Islet of Langerhans (tissue), 1 donor: ENCODE results near the gene GRXCR2.
"Not testable (repeated sequence)": the region's sequence is repeated elsewhere in the genome, so short reads cannot be mapped to it uniquely, and the experiment has no call there.

Source experiments
- FAIRE-seq: peaks from one replicate; lab custom pipeline; 2011; peaks lifted over from hg19 to GRCh38; lab: Jason Lieb, UNC

Gene GRXCR2

DNA sequence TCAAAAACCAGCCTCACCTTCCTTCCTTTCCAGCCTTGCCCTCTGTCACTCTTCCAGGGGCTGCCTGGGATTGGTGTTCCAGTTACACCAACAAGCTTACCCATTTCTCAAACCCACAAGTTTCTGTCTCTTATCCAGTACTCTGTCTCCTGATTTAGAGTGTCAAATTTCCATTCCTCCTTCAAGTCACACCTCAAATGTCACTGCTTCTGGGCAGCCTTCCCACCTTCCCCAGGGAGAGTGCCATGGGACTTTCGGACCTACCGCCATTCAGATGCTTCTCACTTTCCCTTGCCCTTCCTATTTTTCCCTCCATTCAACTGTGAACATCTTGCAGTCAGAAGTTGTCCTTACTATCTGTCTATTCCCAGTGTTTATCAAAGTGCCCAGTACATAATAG lies 2.0 kb upstream of the GRXCR2 start:
- no peak for FAIRE-seq

GRCh38 chr5:145872486-145872885 lies 328 bp downstream of the GRXCR2 start:
- FAIRE-seq, result no peak

DNA sequence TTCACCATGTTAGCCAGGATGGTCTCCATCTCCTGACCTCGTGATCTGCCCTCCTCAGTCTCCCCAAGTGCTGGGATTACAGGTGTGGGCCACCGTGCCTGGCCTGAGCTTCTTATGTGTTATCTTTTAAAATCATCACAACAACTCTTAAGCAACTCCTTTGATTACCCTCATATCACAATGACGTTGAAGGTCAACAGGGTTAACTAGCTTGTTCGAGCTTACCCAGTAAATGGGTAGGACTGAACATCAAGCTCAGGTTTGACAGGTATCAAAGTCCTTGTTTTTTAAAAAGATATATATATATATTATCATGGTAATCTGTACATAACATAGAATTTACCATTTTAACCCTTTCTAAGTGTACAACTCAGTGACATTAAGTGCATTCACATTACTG lies 3.1 kb downstream of the GRXCR2 start:
- no peak for FAIRE-seq

- no peak for FAIRE-seq
Measured at GRCh38 chr5:145867806-145868205, 5.0 kb downstream of the GRXCR2 start.

DNA sequence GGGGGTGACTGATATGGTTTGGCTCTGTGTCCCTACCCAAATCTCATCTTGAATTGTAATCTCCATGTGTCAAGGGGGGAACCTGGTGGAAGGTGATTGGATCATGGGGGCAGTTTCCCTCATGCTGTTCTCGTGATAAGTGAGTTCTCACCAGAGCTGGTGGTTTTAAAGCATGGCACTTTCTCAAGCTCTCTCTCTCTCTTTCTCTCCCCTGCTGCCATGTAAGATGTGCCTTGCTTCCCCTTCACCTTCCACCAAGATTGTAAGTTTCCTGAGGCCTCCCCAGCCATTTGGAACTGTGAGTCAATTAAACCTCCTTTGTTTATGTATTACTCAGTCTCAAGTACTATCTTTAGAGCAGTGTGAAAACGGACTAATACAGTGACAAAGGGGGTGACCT lies 8.4 kb downstream of the GRXCR2 start:
- not testable (repeated sequence) for FAIRE-seq

DNA sequence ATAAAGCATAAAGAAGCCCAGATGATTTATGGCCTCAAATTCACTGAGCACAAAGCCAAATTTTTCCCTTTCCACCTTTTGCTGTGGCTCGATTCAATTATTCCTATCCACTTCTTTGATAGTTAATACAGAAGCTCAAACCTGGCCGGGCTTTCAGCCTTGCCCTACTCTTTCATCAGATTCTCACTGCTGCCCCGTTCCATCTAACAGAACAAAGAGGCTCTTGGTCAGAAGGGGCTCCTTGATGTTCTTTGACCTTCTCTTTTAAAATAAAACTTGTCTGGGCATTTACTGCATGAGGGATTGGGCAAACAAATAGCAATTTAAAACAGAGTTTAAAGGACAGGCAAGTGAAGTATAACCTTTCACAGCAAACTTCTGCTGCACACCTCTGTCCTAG lies 9.8 kb downstream of the GRXCR2 start:
- FAIRE-seq, result no peak

DNA sequence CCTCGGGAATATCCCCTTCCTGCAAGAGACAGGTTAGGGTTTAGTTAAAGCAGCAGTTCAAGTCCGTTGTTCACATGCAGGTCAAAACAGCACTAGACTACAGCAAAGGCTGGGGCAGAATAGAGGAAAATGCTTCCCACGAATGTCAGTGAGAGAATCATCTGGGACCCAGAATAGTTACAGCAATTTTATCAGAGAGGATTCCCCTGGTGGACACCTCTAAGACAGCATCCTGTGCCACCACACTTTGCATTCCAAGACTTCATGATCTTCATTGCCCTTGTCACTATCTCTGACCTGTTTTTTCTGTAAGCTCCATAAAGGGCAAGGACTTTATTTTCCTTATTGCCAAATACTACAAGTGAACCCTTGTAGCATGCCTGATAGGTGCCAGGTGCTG lies 12.9 kb downstream of the GRXCR2 start:
- FAIRE-seq, result no peak

- no peak for FAIRE-seq
Measured at GRCh38 chr5:145859453-145859852, 13.4 kb downstream of the GRXCR2 start.

GRCh38 chr5:145858959-145859358 lies 13.9 kb downstream of the GRXCR2 start:
- FAIRE-seq, result no peak

DNA sequence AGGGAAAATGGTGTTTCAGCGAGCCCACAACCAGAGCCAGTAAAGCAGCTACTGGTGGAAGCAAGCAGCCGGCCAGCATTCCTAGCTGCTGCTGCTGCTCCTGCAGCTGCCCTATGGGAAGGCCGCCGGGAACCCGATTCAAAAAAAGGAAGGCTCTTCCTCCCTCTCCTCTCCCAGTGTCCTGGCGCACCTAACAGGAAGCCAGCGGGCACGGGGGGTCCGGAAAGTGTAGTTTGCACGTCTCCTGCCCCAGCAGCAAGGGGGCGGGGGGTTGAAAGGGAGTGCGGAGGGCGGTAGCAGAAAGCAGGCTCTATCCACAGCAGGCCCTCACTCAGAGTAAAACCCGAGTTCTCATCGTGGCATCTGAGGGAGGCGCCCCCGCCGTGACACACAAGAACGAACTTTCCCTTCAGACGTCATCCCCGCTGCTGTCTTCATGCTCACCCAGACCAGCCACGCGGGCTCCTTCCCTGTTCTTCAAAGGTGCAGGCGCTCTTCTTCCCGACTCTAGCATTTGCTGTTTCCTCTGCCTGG lies 16.5 kb downstream of the GRXCR2 start:
- FAIRE-seq, result no peak

- no peak for FAIRE-seq
Measured at GRCh38 chr5:145855763-145856267, 17.0 kb downstream of the GRXCR2 start.

- FAIRE-seq, result no peak
Measured at GRCh38 chr5:145854651-145855258, 18.1 kb downstream of the GRXCR2 start.

DNA sequence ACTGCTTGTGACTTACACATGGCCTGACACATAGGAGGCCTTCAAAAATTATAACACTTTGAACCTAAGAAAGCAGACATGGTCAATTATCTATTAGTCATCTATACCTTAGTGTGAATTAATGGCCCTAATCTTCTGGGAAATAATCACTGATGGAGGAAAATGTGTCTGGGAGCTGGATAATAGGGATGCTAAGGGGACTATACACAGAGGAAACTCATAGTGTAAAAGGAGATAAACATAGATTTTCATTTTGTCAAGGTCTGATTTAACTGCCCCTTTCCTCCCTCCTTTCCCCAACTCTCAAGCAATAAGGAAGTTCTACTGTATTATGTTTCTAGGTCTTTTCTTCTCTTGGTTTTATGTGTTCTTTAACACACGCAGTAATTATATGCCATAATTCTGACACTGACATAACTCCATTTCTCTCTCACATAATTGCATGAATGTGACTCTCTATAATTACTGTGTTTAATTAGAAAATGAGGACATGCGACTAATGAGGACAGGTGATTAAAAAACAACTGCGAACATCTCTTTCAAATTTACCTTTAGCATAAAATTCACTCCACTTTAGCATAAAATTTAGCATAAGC lies 18.9 kb downstream of the GRXCR2 start:
- no peak for FAIRE-seq

- FAIRE-seq, result no peak
Measured at GRCh38 chr5:145852990-145853389, 19.8 kb downstream of the GRXCR2 start.

DNA sequence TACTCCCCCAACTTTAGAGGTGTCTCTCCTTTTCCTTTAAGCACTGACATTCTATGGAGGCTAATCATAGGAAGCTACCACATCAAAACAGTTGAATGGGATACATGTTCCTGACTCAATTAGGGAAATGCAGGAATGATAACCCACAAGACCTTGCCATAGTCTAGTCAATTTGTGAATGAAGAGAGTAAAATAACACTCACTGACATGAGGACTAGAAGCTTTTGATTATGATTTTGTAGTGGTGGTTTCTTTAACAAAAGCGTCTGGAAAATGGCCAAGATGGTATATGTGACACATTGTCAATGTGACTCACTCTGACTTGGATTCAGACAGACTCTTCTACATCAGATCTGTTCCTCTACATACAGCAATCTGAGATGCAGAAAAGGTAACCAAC lies 24.0 kb downstream of the GRXCR2 start:
- no peak for FAIRE-seq

- no peak for FAIRE-seq
Measured at GRCh38 chr5:145847499-145848497, 25.0 kb downstream of the GRXCR2 start.

DNA sequence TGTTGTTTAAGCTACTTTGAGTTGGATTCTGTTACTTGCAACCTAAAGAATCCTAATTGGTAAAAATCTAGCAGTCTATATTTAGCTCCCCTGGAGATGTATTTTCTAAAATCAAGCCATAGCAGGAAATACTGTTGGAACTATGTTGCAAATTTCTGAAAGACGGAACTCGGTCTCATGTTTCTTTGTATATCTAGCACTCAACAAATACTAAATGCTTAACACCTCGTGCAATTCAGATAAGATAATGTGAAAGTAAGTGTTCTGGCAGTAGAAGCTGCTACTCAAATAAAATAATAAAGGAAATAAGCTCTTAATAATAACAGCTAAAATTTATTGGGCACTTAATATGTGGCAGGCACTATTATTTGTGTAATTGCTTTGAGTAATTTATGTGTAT lies 26.7 kb downstream of the GRXCR2 start:
- peak; percentile 89 for FAIRE-seq

DNA sequence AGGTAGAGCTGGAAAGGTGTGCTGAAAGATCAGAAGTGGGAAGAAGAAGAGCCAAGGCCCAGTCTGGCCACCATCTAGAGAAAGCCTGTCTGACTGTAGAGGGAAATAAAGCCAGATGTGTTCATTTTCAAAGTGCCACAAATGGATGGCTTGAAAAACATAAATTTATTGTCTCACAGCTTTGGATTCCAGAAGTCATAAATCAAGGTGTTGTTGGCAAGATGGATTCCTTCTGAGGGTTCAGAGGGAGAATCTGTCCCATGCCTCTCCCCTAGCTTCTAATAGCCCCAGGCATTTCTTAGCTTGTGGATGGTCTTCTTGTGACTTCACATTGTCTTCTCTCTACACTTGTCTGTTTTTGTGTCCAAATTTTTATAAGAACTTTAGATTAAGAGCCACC lies 31.5 kb downstream of the GRXCR2 start:
- no peak for FAIRE-seq

- no peak for FAIRE-seq
Measured at GRCh38 chr5:145840458-145841132, 32.2 kb downstream of the GRXCR2 start.

DNA sequence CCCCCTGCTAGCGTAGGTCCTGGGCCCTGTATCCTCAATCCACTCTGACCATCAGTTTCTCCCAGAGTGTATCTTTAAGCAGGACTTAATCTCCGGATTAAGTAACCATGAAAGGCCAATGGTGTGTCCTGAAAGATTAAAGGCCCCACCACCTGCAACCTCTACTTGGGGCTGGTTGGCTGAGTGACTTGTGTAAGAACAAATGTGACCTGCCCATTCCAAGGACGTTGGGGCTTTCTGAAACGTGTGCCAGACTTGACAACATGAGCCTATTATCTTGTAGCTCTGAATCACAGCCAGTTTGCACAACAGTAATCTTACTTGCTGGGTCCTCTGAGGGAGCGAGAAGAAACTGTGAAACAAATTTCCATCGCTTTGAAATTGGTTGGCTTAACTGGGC lies 34.5 kb downstream of the GRXCR2 start:
- FAIRE-seq, result no peak

DNA sequence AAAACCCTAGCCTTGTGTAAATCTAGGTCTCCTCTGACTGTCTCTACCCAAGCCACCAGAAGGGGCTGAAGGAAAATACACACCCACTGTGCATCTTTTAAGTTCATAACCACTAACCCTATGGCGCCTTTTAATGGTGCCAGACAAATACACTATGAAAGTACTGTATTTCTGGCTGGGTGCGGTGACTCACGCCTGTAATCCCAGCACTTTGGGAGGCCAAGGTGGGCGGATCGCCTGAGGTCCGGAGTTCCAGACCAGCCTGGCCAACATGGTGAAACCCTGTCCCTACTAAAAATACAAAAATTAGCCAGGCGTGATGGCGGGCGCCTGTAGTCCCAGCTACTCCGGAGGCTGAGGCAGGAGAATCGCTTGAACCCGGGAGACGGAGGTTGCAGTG lies 36.6 kb downstream of the GRXCR2 start:
- not testable (repeated sequence) for FAIRE-seq

- FAIRE-seq, result no peak
Measured at GRCh38 chr5:145835848-145836239, 37.0 kb downstream of the GRXCR2 start.
